Measurements from ENCODE around the gene PPDPF. TPM values are rescaled to one million over a fixed set of nuclear protein-coding genes. Genes with fewer than 3 reads are reported as not detected.

The PPDPF gene
- total RNA-seq, 1 experiment from 2014 or later: 79.7 TPM

DNA sequence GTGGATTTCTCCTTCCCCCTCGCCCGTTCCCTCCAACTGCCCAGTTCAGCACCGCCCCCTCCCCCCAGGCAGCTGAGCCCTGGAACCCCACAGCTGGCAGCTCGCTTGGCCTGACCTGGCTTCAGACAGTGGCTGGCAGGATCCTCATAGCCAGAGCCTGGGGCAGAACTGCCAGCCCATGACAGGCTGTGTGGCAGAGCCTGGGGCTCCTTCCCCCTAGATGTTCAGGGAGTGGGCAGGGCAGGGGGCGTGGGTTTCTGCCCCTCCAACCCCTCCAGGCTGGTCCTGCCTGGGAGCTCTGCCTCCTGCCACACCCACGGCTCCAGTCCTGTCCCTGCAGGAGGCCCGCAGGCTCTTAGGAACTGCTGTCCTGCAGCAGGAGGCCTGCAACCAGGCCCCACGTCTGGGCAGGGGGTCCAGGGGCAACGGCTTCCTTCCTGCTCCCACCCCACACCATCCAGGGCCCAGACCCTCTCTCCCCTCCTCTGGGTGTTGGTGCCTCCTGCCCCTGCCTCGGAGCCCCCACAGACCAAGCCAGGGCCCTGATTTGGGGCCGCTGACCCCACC, 38.5 kb upstream of the PPDPF start:
- Histone ChIP-seq H3K27me3 (ENCODE audit: control insufficient read depth, insufficient read depth, low read length) (peaks cover under 1% of the 10 kb centered on the region; the same call in 1 of the 2 replicates), H3K36me3 (replicated peaks; ENCODE audit: control insufficient read depth, insufficient read depth, low read length) (no peaks in the 10 kb centered on the region), H3K4me3 (ENCODE audit: insufficient read depth, low read depth, low read length) (no peak overlapping the region)
- no peak for DNase-seq

DNA sequence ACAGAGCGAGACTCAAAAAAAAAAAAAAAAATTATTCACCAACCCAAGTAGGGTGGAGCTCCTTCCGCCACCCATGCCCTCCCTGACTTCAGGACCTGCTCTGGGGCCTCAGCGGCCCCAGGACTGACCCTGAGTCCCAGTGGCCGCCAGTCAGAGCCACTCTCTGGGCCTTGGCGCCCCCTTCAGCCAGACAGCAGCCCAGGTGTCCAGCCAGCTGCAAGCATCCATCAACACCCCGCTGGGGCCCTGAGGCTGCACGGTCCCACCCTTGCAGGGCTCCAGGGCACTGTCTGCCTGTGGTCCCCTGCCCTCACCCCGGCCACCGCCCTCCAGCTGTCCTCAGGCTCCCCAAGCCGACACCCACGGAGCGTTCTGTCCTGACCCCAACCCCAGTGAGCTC, 36.7 kb upstream of the PPDPF start:
- Histone ChIP-seq H3K4me3 (ENCODE audit: insufficient read depth, low read depth, low read length) (no peak overlapping the region), H3K27me3 (ENCODE audit: control insufficient read depth, insufficient read depth, low read length) (peaks cover 16% of the 10 kb centered on the region), H3K36me3 (replicated peaks; ENCODE audit: control insufficient read depth, insufficient read depth, low read length) (no peaks in the 10 kb centered on the region)
- peak; percentile 91 for DNase-seq

DNA sequence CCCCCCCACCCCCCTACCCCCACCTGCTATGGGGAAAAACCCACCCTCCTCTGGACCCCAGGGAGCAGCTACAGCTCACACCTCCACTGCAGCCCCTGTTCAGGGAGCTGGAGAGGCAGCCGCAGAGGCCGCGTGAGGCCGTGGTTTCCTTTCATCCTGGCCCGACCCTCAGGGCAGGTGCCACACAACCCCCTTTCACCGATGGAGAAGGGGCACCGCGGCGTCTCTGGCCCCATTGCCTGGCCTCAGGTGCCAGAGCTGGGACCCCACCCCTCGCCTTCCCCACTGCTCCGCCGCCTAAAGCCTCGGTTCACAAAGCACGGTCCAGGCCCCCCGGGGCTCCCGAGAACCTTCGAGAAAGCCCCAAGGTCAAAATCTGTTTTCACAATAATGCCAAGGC, 36.3 kb upstream of the PPDPF start:
- DNase-seq: no peak
- H3K27me3 ChIP-seq (ENCODE audit: control insufficient read depth, insufficient read depth, low read length): peaks cover 17% of the 10 kb centered on the region
- H3K4me3 ChIP-seq (ENCODE audit: insufficient read depth, low read depth, low read length): no peak overlapping the region
- no peaks in the 10 kb centered on the region for H3K36me3 ChIP-seq (replicated peaks; ENCODE audit: control insufficient read depth, insufficient read depth, low read length)

- DNase-seq: no peak
Measured at GRCh38 chr20:63484651-63485403, 35.7 kb upstream of the PPDPF start.

GRCh38 chr20:63486300-63486855, 34.2 kb upstream of the PPDPF start:
- no peak for DNase-seq
- H3K27me3 ChIP-seq (ENCODE audit: control insufficient read depth, insufficient read depth, low read length): peaks cover 17% of the 10 kb centered on the region
- H3K4me3 ChIP-seq (ENCODE audit: insufficient read depth, low read depth, low read length): no peak overlapping the region
- H3K36me3 ChIP-seq (replicated peaks; ENCODE audit: control insufficient read depth, insufficient read depth, low read length): no peaks in the 10 kb centered on the region

More at GRCh38 chr20:63484651-63485403, 35.7 kb upstream of the PPDPF start:
- H3K4me3 ChIP-seq (ENCODE audit: insufficient read depth, low read depth, low read length): no peak overlapping the region
- H3K27me3 ChIP-seq (ENCODE audit: control insufficient read depth, insufficient read depth, low read length): peaks cover 17% of the 10 kb centered on the region
- no peaks in the 10 kb centered on the region for H3K36me3 ChIP-seq (replicated peaks; ENCODE audit: control insufficient read depth, insufficient read depth, low read length)

DNA sequence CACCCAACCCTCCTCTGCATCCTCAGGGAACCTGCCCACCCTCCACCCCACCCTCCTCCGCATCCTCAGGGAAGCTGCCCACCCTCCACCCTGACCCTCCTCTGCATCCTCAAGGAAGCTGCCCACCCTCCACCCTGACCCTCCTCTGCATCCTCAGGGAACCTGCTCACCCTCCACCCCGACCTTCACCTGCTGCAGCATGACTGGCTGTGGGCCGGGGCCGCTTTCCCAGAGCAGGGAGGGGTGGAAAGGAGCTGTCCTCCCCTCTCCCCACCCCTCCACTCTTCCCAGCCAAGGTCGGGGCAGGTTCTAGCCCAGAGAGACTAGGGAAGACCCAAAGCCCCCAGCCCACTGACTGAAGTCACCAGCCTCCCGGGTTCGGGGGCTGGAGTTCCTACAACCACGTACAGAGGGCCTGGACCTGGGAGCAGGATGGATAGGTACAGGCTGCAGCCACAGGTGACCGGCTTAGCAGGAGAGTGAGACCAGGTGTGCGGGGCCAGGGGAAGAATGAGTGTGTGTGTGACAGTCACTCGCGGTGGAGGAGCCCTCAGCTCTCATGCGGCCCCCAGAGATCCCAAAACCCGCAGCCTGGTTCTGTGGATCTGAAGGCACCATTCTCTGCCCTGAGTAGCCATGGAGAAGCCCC, 33.3 kb upstream of the PPDPF start:
- H3K36me3 ChIP-seq (replicated peaks; ENCODE audit: control insufficient read depth, insufficient read depth, low read length): no peaks in the 10 kb centered on the region
- no peak overlapping the region; the same call in 1 of the 2 replicates for H3K4me3 ChIP-seq (ENCODE audit: insufficient read depth, low read depth, low read length)
- DNase-seq: no peak
- H3K27me3 ChIP-seq (ENCODE audit: control insufficient read depth, insufficient read depth, low read length): peaks cover 17% of the 10 kb centered on the region

DNA sequence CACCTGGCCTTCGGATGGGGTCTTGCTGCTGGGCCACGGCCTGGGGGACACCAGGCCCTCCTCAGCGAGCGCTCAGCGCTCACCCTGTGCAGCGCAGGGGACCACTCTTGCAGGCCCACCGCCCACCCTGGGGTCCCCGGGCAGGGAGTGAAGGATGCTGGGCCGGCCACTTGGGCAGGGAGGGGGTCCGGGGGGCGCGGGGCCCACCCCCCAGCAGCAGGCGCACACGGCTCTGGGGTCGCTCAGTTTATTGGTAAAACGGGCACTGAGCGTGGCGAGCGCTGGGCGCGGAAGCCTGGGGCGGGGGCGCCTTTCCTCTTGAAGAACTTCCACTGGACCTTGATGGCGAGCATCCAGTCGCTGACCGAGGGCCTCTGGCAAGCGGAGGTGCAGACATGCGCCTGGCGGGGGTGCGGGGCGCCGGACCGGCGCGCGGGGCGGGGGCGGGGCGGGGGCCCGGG, 32.8 kb upstream of the PPDPF start:
- DNase-seq: no peak
- Histone ChIP-seq H3K4me3 (ENCODE audit: insufficient read depth, low read depth, low read length) (peak overlapping the region; percentile 33), H3K36me3 (replicated peaks; ENCODE audit: control insufficient read depth, insufficient read depth, low read length) (no peaks in the 10 kb centered on the region), H3K27me3 (ENCODE audit: control insufficient read depth, insufficient read depth, low read length) (peaks cover 17% of the 10 kb centered on the region)

DNA sequence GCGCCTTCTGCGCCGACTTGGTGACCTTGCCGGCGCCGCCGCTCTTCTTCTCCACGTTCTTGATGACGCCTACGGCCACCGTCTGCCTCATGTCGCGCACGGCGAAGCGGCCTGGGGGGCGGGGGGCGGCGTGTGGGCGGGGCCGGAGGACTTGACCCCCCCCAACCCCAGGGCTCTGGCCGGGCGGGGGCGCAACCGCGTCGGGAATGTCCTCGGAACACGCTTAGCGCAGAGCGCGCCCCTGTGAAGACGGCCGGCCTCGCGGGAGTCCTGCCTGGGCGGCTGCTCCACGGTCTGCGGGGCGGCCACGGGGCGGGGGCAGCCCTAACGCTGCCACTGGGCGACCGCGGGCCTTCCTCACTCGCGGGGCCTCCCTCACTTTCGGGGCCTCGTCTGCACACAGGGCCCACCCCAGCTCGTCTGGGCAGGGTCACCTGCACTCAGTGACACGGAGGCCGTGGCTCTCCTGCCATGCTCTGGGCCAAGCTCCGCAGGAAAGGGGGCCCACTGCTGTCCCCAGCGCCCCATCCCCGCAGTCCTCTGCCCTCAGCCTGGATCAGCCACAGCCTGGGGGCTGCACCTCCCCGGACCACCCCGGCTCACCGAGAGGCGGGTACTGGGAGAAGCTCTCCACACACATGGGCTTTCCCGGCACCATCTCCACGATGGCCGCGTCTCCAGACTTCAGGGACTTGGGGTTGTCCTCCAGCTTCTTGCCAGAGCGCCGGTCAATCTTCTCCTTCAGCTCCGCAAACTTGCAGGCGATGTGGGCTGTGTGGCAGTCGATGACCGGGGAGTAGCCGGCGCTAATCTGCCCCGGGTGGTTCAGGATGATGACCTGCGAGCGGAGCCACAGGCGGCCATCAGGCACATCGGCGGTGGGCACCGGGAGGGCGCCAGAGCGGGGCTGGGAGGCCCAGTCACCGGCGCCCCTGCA, 32.0 kb upstream of the PPDPF start:
- Histone ChIP-seq H3K4me3 (ENCODE audit: insufficient read depth, low read depth, low read length) (peak overlapping the region; percentile 33), H3K27me3 (ENCODE audit: control insufficient read depth, insufficient read depth, low read length) (peaks cover 17% of the 10 kb centered on the region), H3K36me3 (replicated peaks; ENCODE audit: control insufficient read depth, insufficient read depth, low read length) (no peaks in the 10 kb centered on the region)
- DNase-seq: peak; percentile 88

DNA sequence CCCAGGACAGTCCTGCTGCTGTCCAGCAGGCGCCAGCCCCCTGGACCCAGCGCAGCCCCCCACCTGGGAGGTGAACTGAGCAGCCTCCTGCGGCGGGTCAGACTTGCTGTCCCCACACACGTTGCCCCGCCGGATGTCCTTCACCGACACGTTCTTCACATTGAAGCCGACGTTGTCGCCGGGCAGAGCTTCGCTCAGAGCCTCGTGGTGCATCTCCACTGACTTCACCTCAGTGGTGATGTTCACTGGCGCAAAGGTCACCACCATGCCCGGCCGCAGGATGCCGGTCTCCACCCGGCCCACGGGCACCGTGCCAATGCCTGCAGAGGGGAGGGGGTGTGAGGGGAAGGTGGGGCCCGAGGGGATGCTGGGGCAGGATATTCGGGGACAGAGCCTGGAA, 30.1 kb upstream of the PPDPF start:
- Histone ChIP-seq H3K4me3 (ENCODE audit: insufficient read depth, low read depth, low read length) (no peak overlapping the region), H3K27me3 (ENCODE audit: control insufficient read depth, insufficient read depth, low read length) (peaks cover 17% of the 10 kb centered on the region), H3K36me3 (replicated peaks; ENCODE audit: control insufficient read depth, insufficient read depth, low read length) (no peaks in the 10 kb centered on the region; the same call in 1 of the 2 replicates)
- no peak for DNase-seq

GRCh38 chr20:63491078-63491477, 29.5 kb upstream of the PPDPF start:
- DNase-seq: no peak
- Histone ChIP-seq H3K36me3 (replicated peaks; ENCODE audit: control insufficient read depth, insufficient read depth, low read length) (no peaks in the 10 kb centered on the region; the same call in 1 of the 2 replicates), H3K27me3 (ENCODE audit: control insufficient read depth, insufficient read depth, low read length) (peaks cover 17% of the 10 kb centered on the region), H3K4me3 (ENCODE audit: insufficient read depth, low read depth, low read length) (no peak overlapping the region)

DNA sequence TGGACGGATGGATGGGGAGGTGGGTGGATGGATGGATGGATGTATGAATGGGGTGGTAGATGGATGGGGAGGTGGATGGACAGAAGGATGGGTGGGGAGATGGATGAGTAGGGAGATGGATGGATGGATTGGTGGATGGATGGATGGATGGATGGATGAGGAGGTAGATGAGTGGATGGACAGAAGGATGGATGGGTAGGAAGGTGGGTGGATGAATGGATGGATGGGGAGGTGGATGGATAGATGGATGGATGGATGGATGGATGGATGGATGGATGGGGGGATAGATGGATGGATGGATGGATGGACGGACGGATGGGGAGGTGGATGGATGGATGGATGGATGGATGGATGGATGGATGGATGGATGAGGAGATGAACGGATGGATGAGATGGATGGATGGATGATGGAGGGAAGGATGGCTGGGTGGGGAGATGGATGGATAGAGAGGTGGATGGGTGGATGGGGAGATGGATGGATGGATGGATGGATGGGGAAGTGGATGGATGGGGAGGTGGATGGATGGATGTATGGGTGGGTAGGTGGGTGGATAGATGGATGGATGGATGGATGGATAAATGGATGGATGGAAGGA, 28.8 kb upstream of the PPDPF start:
- Histone ChIP-seq H3K36me3 (replicated peaks; ENCODE audit: control insufficient read depth, insufficient read depth, low read length) (no peaks in the 10 kb centered on the region; the same call in 1 of the 2 replicates), H3K27me3 (ENCODE audit: control insufficient read depth, insufficient read depth, low read length) (peaks cover 22% of the 10 kb centered on the region)

GRCh38 chr20:63492518-63492917, 28.0 kb upstream of the PPDPF start:
- Histone ChIP-seq H3K27me3 (ENCODE audit: control insufficient read depth, insufficient read depth, low read length) (peaks cover 22% of the 10 kb centered on the region), H3K36me3 (replicated peaks; ENCODE audit: control insufficient read depth, insufficient read depth, low read length) (no peaks in the 10 kb centered on the region; the same call in 1 of the 2 replicates), H3K4me3 (ENCODE audit: insufficient read depth, low read depth, low read length) (no peak overlapping the region)
- no peak for DNase-seq

More for the DNA sequence above, 28.8 kb upstream of the PPDPF start:
- H3K4me3 ChIP-seq (ENCODE audit: insufficient read depth, low read depth, low read length): no peak overlapping the region
- no peak for DNase-seq

GRCh38 chr20:63492982-63493381, 27.6 kb upstream of the PPDPF start:
- Histone ChIP-seq H3K36me3 (replicated peaks; ENCODE audit: control insufficient read depth, insufficient read depth, low read length) (no peaks in the 10 kb centered on the region; the same call in 1 of the 2 replicates), H3K27me3 (ENCODE audit: control insufficient read depth, insufficient read depth, low read length) (peaks cover 22% of the 10 kb centered on the region), H3K4me3 (ENCODE audit: insufficient read depth, low read depth, low read length) (no peak overlapping the region)
- DNase-seq: no peak

Measured in H7 (cell line).